Measurements from ENCODE around the gene STXBP1. TPM values are rescaled to one million over a fixed set of nuclear protein-coding genes. Genes with fewer than 3 reads are reported as not detected.

STXBP1 gene
- total and polyA plus RNA-seq, 2 of the 4 experiments (the other 2 are of a cell fraction): 15.8 to 22.6 TPM

DNA sequence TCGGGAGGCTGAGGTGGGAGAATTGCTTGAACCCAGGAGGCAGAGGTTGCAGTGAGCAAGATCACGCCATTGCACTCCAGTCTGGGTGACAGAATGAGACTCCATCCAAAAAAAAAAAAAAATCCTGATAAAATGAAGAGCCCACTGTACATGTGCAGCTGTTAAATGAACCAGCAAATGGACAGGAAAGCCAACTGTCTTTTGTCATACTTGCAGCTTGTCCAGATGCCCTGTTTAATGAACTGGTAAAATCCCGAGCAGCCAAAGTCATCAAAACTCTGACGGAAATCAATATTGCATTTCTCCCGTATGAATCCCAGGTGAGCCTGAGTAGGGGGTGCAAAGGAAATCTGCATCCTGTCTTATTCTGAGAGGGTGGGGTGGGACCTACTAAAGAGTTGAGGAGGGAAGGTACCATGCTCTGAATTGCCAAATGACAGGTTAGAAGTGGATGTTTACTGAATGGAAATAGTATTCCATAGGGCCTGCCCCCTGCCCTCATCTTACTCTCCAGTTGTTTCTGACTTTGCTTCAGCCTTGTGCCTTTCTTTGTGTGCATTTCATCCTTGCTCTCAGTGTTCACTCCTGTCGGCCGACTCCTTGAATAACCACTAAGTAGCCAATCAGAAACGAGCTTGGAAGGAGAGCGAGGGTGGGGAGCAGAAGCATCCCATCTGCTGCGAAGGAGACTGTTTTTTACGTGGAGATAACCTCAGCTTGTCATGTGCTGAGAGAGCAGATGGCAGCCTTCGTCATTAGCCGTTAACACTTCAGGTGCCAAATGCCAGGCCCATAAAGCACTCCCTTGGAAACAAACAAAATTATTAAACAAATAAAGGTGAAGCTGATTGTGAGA lies 49.0 kb downstream of the STXBP1 start:
- Histone ChIP-seq H3K27ac (ENCODE audit: insufficient read depth, low read length) (no peak overlapping the region), H3K14ac (replicated peaks; ENCODE audit: low read depth, low read length) (no peak overlapping the region), H3K4me3 (ENCODE audit: insufficient read depth, low read depth, low read length) (no peak overlapping the region), H2AFZ (replicated peaks; ENCODE audit: low read length, poor library complexity) (no peak overlapping the region), H3K4me1 (ENCODE audit: control insufficient read depth, insufficient read depth, low read length) (no peaks in the 10 kb centered on the region), H3K18ac (ENCODE audit: low read depth, low read length) (no peak overlapping the region), H3K36me3 (ENCODE audit: control insufficient read depth, insufficient read depth, low read length) (peaks cover 37% of the 10 kb centered on the region), H2AK5ac (ENCODE audit: low read depth, low read length) (no peak overlapping the region), H3K9me1 (ENCODE audit: insufficient read depth, low read length) (peaks cover 11% of the 10 kb centered on the region; the same call in 1 of the 2 replicates), H2BK20ac (ENCODE audit: low read depth, low read length) (no peak overlapping the region), H2BK5ac (ENCODE audit: low read depth, low read length, poor library complexity, severe bottlenecking) (no peak overlapping the region), H3K79me1 (ENCODE audit: low read depth in 1 of 2, low read length in 2 of 2) (no peaks in the 10 kb centered on the region), H2BK15ac (ENCODE audit: low read depth, low read length) (no peak overlapping the region), H3K9me3 (ENCODE audit: control insufficient read depth, insufficient read depth, low read length) (no peaks in the 10 kb centered on the region), H3K9ac (ENCODE audit: low read depth, low read length) (no peak overlapping the region), H3K27me3 (ENCODE audit: control insufficient read depth, insufficient read depth, low read length) (no peaks in the 10 kb centered on the region), H3K23ac (ENCODE audit: low read depth, low read length) (no peak overlapping the region), H3K4ac (ENCODE audit: low read depth, low read length) (no peak overlapping the region), H4K5ac (ENCODE audit: low read depth, low read length) (no peak overlapping the region), H4K8ac (ENCODE audit: low read depth in 2 of 2, low read length in 2 of 2) (no peak overlapping the region), H4K91ac (ENCODE audit: insufficient read depth, low read depth, low read length) (no peak overlapping the region), H2BK120ac (ENCODE audit: low read depth, low read length) (no peak overlapping the region), H4K20me1 (ENCODE audit: insufficient read depth, low read length) (no peaks in the 10 kb centered on the region), H3K56ac (ENCODE audit: extremely low read depth, insufficient read depth, low read length) (no peak overlapping the region), H2AK9ac (replicated peaks; ENCODE audit: low read depth, low read length, poor library complexity) (no peak overlapping the region), H3K4me2 (ENCODE audit: low read depth, low read length) (no peak overlapping the region)
- ChIA-PET CTCF (no interaction called here), POLR2A (ENCODE audit: unreplicated experiment) (no interaction called here)
- DNase-seq (no peak), ATAC-seq (ENCODE audit: low read depth) (no peak)
- BruUV-seq (replicated peaks): no TSS peak
- dilution Hi-C loops (cut with HindIII; ENCODE audit: low sequenced_read_pairs, unreplicated experiment) (no loop called here), in situ Hi-C loops (cut with MboI; ENCODE audit: low sequenced_read_pairs) (no loop called here), intact Hi-C loops (cut with micrococcal nuclease) (no loop called here)
- WGBS, 2 experiments (ENCODE audit: extremely low coverage in 2 of 2, insufficient read length in 1 of 2): 67% methylated on average over 3 of the region's 13 CpGs; no CpG with 5 or more reads in 1 of the 2 experiments
- no peak for TF ChIP-seq CEBPB (IDR thresholded peaks at IDR 0.05; ENCODE audit: low read depth, low read length)
- no peak for TF ChIP-seq ELK1 (IDR thresholded peaks at IDR 0.05; ENCODE audit: borderline replicate concordance, low read depth, low read length)
- TF ChIP-seq CHD1 (IDR thresholded peaks at IDR 0.05; ENCODE audit: low read depth, low read length): no peak
- no peak for TF ChIP-seq MAZ (IDR thresholded peaks at IDR 0.05; ENCODE audit: borderline replicate concordance, low read depth, low read length)
